BJ (cell line): ENCODE data around the gene ROS1. TPM values are rescaled to one million over a fixed set of nuclear protein-coding genes. Genes with fewer than 3 reads are reported as not detected.

Source experiments
- CTCF ChIA-PET: fragments of 350-600 bp; formaldehyde crosslinking; extraction: SDS; loops from one replicate; lab custom pipeline; 2021; ENCODE audit warnings: antibody characterized with exemption, inconsistent platforms; lab: Yijun Ruan, JAX
- POLR2A ChIA-PET: fragments of 300-600 bp; sonication (Branson Sonifier 250); formaldehyde crosslinking; extraction: SDS; loops from one replicate; lab custom pipeline; 2021; ENCODE audit warnings: antibody characterized with exemption; lab: Charles Lee
- DNase-seq: peaks from one replicate; pipeline ENCODE4 v3.0.0-alpha.2; 2011; ENCODE audit warnings: low read depth
- H3K27me3 ChIP-seq: 2 replicates; pipeline ENCODE4 v1.6.0; 2011; ENCODE audit warnings: low read length; ENCODE audit not compliant: control insufficient read depth, insufficient read depth
- H3K36me3 ChIP-seq: 2 replicates; pipeline ENCODE4 v1.5.1; 2011; ENCODE audit warnings: low read length; ENCODE audit not compliant: control insufficient read depth, insufficient read depth
- H3K4me3 ChIP-seq: 2 replicates; pipeline ENCODE4 v1.5.1; 2011; ENCODE audit warnings: low read depth, mild to moderate bottlenecking, control low read depth, low read length
- CTCF ChIP-seq: IDR thresholded peaks from 2 replicates; pipeline ENCODE4 v1.5.1; 2011; ENCODE audit warnings: low read depth, mild to moderate bottlenecking, control low read depth, inconsistent platforms, low read length, moderate library complexity; ENCODE audit not compliant: insufficient read depth
- polyA plus RNA-seq: library from polyadenylated mRNA; depleted of rRNA; stranded (reverse); fragments of >200 nt; gene quantifications from 2 replicates; pipeline ENCODE4 v1.2.3, GENCODE V29; 2011

Gene ROS1
- polyA plus RNA-seq, 1 experiment: 0.16 TPM

- ChIA-PET CTCF (interaction anchor here (0.7 to 0.9 kb wide), 3 partner anchors 22 to 231 kb away, joined by 3 to 4 read pairs (median 4); no protein-coding TSS in a partner anchor), POLR2A (no interaction called here)
- no peaks in the 10 kb centered on the region for H3K27me3 ChIP-seq
- TF ChIP-seq CTCF: no peak
- no peak for DNase-seq
- H3K4me3 ChIP-seq: no peak overlapping the region
- H3K36me3 ChIP-seq: no peaks in the 10 kb centered on the region
These were observed 21.2 kb downstream of the ROS1 start for GRCh38 chr6:117404548-117404947.

DNA sequence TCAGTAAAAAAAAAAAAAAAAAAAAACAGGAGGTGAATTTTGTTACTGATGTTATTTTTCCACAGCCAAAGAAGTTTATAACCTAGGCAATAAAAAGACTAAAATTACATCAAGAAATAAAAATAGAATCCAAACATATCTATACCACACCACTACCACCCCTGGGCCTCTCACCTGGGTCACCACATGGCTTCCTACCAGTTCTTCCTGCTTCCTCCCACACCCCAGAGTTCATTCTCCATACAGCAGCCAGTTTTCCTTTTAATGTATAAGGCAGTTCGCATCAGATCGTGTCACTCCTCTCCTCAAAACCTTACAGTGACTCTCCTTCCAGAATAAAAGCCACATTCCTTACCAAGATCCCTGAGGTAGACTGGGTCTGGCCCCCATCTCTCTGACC lies 23.9 kb downstream of the ROS1 start:
- Histone ChIP-seq H3K36me3 (no peaks in the 10 kb centered on the region), H3K27me3 (no peaks in the 10 kb centered on the region), H3K4me3 (no peak overlapping the region)
- no peak for DNase-seq
- POLR2A ChIA-PET: no interaction called here
- no peak for TF ChIP-seq CTCF
- CTCF ChIA-PET: no interaction called here

GRCh38 chr6:117399924-117400323 lies 25.8 kb downstream of the ROS1 start:
- POLR2A ChIA-PET: no interaction called here
- no peaks in the 10 kb centered on the region for H3K36me3 ChIP-seq
- DNase-seq: no peak
- peak; percentile 42 for TF ChIP-seq CTCF
- CTCF ChIA-PET: interaction anchor here (0.8 to 2.5 kb wide), 12 partner anchors 8 to 206 kb away, joined by 3 to 9 read pairs (median 4); partner anchors contain the start of gene ROS1
- H3K27me3 ChIP-seq: no peaks in the 10 kb centered on the region
- no peak overlapping the region for H3K4me3 ChIP-seq

GRCh38 chr6:117399126-117399525 lies 26.6 kb downstream of the ROS1 start:
- TF ChIP-seq CTCF: no peak
- CTCF ChIA-PET: interaction anchor here (0.8 to 2.5 kb wide), 8 partner anchors 12 to 206 kb away, joined by 3 to 9 read pairs (median 6); no protein-coding TSS in a partner anchor
- POLR2A ChIA-PET: no interaction called here
- Histone ChIP-seq H3K4me3 (no peak overlapping the region), H3K36me3 (no peaks in the 10 kb centered on the region), H3K27me3 (no peaks in the 10 kb centered on the region)
- DNase-seq: no peak

- CTCF ChIA-PET: no interaction called here
- Histone ChIP-seq H3K27me3 (no peaks in the 10 kb centered on the region), H3K36me3 (no peaks in the 10 kb centered on the region), H3K4me3 (no peak overlapping the region)
- DNase-seq: no peak
- TF ChIP-seq CTCF: no peak
- POLR2A ChIA-PET: no interaction called here
These were observed 28.1 kb downstream of the ROS1 start for GRCh38 chr6:117397536-117398227.
